ENCODE measurements around the gene FBN1.

FBN1 gene

DNA sequence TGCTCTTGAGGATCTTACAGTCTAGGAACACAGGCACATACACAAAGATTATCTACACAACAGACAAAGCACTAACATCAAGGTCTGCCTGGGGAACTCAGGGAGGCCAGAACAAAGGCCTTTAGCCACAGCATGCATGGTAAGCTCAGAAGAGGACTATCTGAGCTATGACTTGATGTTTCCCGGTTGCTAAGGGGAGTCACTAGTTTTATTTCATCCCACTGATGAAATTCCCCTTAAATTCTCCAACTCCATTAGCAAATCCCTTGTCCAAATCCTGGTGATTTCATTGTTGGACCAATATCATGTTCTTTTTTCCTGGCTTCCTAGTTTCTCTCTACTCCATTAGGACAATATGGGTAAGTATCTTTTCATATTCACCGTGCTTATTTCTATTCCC lies 23.3 kb downstream of the FBN1 start:
- no peak for DNase-seq (ENCODE audit: low spot score)

DNA sequence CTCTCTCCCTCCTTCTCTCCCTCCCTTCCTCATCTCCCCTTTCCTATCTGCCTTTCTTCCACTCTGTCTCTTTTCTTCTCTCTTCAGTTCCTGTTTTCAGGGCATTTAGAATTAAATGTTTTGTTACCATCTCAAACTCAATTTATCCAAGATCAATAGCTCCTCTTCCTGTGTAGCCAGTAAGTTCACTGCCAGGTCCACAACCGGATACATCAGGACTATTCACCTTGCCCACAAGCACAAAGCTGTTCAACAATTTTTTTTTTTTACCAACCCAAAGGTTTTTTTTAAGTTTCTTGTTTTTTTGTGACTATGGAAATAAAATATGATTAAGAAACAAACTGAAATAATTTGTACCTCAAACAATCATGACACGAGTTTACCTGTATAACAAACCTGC lies 26.1 kb downstream of the FBN1 start:
- DNase-seq (ENCODE audit: low spot score): no peak

DNA sequence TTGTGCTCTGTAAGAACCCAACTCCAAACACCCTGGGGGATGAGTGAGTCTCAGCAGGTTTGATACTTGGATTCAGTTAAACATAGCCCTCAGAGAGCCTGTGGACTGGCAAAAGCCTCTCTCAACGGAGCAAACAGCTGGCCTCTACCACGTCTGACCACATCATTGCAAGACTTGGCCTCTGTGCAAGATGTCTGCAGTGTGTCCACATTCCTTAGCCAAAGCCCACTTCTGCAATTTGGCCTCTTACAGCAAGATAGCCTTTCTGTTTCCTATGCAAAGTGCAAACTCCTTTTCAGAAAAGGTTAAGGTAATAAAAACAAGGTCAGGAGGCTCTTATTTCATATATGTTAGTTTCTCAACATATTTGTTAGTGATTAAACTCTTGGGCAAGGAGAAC lies 27.9 kb downstream of the FBN1 start:
- DNase-seq (ENCODE audit: low spot score): no peak

DNA sequence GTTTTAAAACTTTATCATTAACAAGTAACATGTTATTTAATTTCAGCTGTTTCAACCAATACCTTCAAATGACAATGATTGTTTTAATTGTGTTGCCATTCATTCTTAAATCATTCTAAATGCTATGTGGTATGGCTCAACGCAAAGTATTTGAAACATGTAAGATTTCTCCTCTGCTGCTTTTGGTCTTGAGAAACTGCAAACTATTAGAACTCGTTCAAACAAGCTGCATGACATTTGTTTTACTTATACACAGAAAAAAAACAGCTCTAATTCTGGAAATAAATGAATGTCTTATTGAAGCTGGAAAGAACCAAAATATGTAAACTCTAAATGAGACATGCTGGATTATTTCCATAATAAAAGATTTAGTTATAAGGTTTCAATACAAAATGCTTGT lies 29.3 kb downstream of the FBN1 start:
- DNase-seq (ENCODE audit: low spot score): no peak

- DNase-seq (ENCODE audit: low spot score): no peak
Observed at GRCh38 chr15:48614051-48614450, 31.5 kb downstream of the FBN1 start.

GRCh38 chr15:48609486-48609885 lies 36.0 kb downstream of the FBN1 start:
- no peak for DNase-seq (ENCODE audit: low spot score)

DNA sequence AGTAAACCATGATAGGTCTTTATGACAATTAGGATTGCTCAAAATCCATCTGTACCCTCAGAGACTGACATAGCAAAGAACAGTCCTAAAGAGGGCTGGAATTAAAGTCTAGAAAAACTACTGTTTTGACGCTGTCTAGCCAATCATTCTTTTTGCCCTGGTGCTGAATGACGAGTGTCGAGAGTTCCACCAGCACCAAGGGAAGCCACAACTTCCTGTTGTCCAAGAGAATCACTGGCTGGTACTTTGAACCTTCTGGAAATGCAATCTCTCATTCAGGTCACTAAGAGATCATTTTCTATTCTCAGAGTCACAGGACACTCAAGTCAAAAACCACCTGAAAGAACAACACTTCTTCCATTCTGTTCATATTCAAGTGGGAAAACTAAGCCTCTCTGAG lies 37.7 kb downstream of the FBN1 start:
- no peak for DNase-seq (ENCODE audit: low spot score)

DNA sequence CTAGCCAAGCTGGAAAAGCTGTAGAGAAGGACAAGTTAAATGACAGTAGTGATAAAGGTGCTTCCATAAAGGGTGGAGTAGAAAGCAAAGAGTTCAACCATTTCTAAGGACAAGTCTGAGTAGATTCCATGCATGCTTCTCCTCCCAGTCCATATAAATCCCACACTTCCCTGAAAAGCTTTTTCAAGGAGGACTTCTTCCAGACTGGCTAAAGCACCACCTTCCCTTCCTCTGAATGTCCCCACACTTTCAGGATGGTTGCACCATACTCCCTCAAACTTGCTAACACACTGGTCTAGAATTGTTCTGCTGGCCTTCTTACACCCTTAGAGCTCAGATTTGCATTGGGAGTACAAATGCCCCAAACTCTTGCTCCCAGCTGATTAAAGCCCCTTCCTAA lies 40.9 kb downstream of the FBN1 start:
- DNase-seq (ENCODE audit: low spot score): no peak

DNA sequence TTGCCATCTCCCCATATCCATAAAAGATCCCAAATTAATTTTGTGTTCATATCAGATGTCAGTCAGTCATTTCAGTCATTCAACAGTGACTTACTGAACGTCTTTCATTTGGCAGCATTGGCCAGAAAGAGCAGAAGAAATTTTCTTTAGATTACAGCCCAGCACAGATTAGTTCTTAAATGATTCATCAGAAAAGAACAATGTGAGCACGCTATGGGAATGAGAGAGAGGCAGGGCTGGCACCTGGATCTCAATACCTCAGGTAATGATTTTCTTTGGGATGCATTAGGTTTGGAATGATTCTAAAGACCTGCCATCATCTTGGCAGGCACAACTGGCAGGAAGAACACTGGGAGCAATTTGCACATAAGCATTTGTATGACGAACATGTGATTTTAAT lies 41.6 kb downstream of the FBN1 start:
- no peak for DNase-seq (ENCODE audit: low spot score)

GRCh38 chr15:48603123-48603500 lies 42.4 kb downstream of the FBN1 start:
- DNase-seq (ENCODE audit: low spot score): no peak

- no peak for DNase-seq (ENCODE audit: low spot score)
Observed at GRCh38 chr15:48602358-48603122, 43.0 kb downstream of the FBN1 start.

DNA sequence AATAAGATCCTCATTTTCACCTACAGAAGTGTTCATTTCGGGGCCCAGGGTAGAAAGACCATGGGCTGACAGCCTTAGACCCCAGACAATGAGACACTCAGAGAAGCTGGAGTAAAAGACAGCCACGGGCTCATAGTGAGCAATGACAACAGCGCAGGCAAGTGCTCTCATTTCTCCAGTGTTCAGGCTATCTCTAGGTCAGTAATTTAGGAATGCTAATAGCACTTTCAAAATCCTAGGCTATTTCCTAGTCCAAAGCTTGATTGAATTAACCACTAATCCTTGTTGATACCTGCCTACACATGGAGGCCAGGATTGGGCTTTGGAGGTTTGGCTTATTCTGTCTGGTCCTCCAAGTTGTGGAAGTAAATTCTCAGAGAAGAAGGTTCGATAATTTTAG lies 44.4 kb downstream of the FBN1 start:
- no peak for DNase-seq (ENCODE audit: low spot score)

DNA sequence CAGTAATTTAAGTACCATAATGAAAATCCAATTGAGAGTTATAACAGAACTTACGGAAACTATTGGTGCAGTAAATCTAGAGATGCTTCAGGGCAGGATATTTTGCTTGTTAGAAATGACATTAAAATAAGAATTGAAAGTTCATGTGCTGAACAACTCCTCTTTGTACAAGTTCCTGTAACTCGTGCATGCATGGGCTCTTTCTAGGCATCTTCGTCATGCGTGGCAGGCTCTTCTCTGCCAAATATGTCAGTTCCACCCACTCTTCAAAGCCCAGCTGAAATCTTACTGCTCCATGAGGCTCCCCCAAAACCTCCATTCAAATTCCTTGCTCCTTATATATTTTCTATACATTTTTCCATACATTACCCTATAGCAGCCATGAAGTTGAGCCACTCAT lies 48.7 kb downstream of the FBN1 start:
- no peak for DNase-seq (ENCODE audit: low spot score)

DNA sequence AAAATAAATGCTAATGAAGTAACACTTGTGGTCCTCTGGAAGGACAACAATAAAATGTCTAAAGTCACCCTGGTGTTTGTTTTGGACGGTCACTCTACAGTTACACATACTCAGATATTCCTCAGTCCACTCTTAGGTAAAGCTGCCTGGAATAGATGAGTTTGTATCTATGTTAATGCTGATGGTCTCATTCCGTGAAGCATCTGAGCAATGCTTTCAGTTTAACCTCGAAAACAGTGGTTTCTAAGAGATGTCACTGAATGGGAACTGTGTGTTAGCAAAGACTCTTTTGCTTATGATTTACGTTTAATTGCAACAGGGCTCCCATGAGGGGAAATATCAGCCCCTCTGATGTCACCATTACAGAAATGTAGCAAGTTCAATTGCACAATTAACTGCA lies 49.1 kb downstream of the FBN1 start:
- DNase-seq (ENCODE audit: low spot score): no peak

GRCh38 chr15:48595981-48596380 lies 49.5 kb downstream of the FBN1 start:
- DNase-seq (ENCODE audit: low spot score): no peak

GRCh38 chr15:48592933-48593332 lies 52.6 kb downstream of the FBN1 start:
- no peak for DNase-seq (ENCODE audit: low spot score)

- no peak for DNase-seq (ENCODE audit: low spot score)
Observed at GRCh38 chr15:48592221-48592731, 53.2 kb downstream of the FBN1 start.

DNA sequence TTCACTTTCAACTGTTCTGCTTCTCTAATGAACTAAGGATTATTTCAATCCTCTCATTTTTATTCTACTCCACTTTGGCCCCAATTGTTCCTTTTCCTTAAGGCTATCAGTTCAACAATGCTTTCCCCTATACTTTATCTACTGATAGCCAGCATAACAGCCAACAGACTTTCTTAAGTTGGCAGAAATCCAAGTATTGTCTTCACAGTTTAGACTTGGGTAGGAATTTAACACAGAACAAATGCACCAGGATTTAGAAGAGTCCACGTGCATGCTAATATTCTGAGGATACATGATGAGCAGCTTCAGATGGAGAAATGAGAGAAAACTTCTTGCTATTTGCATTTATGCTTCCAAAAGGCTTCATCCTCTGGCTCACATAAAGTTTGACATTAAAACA lies 54.8 kb downstream of the FBN1 start:
- DNase-seq (ENCODE audit: low spot score): no peak

DNA sequence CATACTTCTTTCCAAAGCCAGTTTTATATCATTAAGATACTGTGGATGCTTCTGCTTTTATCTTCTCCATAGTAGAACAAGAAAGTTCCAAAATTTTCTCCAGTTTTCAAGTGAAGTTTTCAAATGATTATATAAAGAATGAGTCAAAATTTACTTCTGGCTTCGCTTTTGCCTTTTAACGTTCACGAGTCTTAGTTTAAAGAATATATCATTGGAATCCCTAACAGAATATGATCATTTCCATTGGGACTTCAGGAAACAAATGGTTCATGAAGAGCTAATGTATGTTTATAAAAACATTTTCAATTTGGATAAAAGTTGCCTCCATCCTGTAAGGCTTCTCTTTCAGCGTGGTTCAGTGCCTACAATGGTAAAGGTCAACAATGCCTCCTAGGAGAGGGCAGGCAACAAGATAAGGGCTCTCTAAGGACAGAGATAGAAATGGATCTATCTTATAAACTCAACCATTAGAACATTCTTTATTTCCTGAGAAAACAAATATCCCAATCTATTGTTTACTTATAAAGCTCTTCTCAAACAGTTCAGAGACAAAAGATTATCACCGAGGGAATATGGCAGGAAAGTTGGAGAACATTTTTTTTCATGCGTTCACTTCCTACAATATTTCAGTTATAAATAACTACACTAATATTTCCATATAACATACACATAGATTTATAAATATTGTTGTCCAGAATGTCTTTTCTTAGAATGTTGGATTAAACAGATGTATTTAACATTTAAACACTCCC lies 60.5 kb downstream of the FBN1 start:
- no peak for DNase-seq (ENCODE audit: low spot score)

- no peak for DNase-seq (ENCODE audit: low spot score)
Observed at GRCh38 chr15:48584090-48584811, 61.3 kb downstream of the FBN1 start.

DNA sequence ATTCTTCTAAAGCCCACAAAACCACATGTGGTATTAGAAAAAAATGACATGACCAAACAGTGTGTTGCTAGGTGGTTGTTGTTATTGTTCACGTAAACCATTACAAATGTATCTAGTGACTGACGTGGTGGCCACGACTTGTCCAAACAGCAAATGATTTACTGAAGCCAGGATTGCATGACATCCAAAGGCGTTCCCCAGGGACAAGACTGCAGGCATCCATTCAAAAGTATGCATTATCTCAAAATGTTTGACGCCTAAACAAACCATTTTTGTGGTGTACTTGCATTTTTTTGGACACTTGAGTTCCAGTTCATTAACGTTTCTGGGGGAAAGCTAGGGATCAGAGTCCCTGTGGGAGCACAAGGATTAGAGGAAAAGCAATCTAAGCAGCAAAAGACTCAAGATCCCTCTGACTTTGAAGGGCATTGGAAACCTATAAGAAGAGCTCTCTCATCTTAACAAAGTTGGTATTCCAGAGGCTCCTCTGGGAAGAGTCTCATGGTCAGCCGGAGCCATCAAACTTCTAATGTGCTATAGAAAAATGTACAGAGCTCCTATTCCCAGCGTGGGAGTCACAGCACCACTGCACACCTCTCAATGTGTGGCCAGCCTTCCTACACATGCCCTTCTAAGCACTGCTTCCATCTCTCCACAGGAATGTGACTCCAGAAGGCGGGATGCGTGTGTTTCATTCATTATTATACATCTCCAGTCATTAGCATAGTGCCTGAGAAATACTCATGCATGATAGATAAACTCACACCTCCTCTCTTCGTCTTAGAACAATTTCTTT lies 62.9 kb downstream of the FBN1 start:
- DNase-seq (ENCODE audit: low spot score): no peak

- no peak for DNase-seq (ENCODE audit: low spot score)
Observed at GRCh38 chr15:48581219-48581618, 64.3 kb downstream of the FBN1 start.

All from hematopoietic multipotent progenitor cell treated with erythropoietin and hydrocortisone succinate and interleukin-3 and kit ligand, for 17 days (in vitro differentiated cells).